Right lobe of liver (tissue), 6 donors: ENCODE results near the gene RNF8. TPM values are rescaled to one million over a fixed set of nuclear protein-coding genes. Genes with fewer than 3 reads are reported as not detected.

ENCODE experiments used
- ATAC-seq, 4 donors: fragments of 200-7000 bp; cut with Tn5 transposase; one replicate each; pipeline ENCODE4 v1.9.1; 2020; ENCODE audit warnings: mild to moderate bottlenecking in 4 of 4, moderate library complexity in 4 of 4
- DNase-seq, 3 donors: peaks; one replicate each; pipeline ENCODE4 v3.0.0-alpha.2; 2020
- H3K27ac ChIP-seq, 3 donors: fragments of 200-600 bp; one replicate each; pipeline ENCODE4 v1.8.0; 2022
- H3K27me3 ChIP-seq, 2 donors: fragments of 200-600 bp; one replicate each; pipeline ENCODE4 v1.8.0; 2022
- H3K36me3 ChIP-seq, 4 donors: fragments of 200-600 bp; sonication (generic) in 1 of 4; one replicate each; pipeline versions ENCODE4 v1.5.1 to v1.8.0; 2017 to 2022; ENCODE audit warnings: control low read depth in 1 of 4
- H3K4me1 ChIP-seq, 4 donors: fragments of 200-600 bp; sonication (generic) in 1 of 4; one replicate each; pipeline versions ENCODE4 v1.5.1 to v1.8.0; 2017 to 2022; ENCODE audit warnings: control low read depth in 1 of 4
- H3K4me3 ChIP-seq, 3 donors: fragments of 200-600 bp; one replicate each; pipeline ENCODE4 v1.8.0; 2022
- H3K9me3 ChIP-seq, 4 donors: fragments of 200-600 bp; sonication (generic) in 1 of 4; one replicate each; pipeline versions ENCODE4 v1.5.1 to v1.8.0; 2017 to 2022; ENCODE audit warnings: control low read depth in 1 of 4
- CTCF ChIP-seq, 4 donors: fragments of 200-600 bp in 3 of 4; fragments of 450-650 bp in 1 of 4; IDR thresholded peaks; one replicate each; pipeline versions ENCODE4 v1.5.1 to v1.8.0; 2016 to 2022; ENCODE audit warnings: antibody characterized with exemption in 4 of 4, mild to moderate bottlenecking in 2 of 4
- POLR2A ChIP-seq: fragments of 450-650 bp; IDR thresholded peaks from one replicate; pipeline ENCODE4 v1.6.1; 2017; ENCODE audit warnings: antibody characterized with exemption, mild to moderate bottlenecking
- WGBS: methylation state at CpG from one replicate; pipeline ENCODE4 v1.1.6; 2018; ENCODE audit warnings: low coverage, low lambda C conversion rate; ENCODE audit not compliant: insufficient coverage; ENCODE audit errors: missing lambda C conversion rate; 5-methylcytosine and 5-hydroxymethylcytosine counted together
- intact Hi-C, 2 donors: fragments of 100-400 bp; cut with DNase I; formaldehyde crosslinking; loops; one replicate each; pipeline versions ENCODE4 v1.11.2 to v1.14.1; 2022
- total RNA-seq, 6 experiments: library from RNA; depleted of rRNA in 2 of 6; stranded (reverse); fragments of >200 nt in 2 of 6; fragmentation: NEBNext Ultra II Directional in 3 of 6; extraction: Animal tissue kit (Norgen Biotek cat#: 25700) in 3 of 6; gene quantifications; one replicate each; pipeline versions ENCODE4 v1.1.0 to v1.2.4, GENCODE V29; 2016 to 2023
- donor health status: DM: no; HTN: yes; CAD: no.
- donor health status: DM: no; HTN: no; CAD: no.
- donor health status: DM: no; HTN: no; CAD: no.
- donor health status: DM: no; HTN: yes; CAD: no.
- donor health status: DM: no; HTN: yes; CAD: no.

RNF8 gene
- total RNA-seq, 6 experiments from 2014 or later: 4.3 to 7.1 (median 6.1) TPM

GRCh38 chr6:37417393-37417792, 63.6 kb downstream of the RNF8 start:
- no peaks in the 10 kb centered on the region for H3K27me3 ChIP-seq
- WGBS: 45% methylated on average over 2 of the region's 2 CpGs
- intact Hi-C loops: no loop called here
- no peaks in the 10 kb centered on the region for H3K9me3 ChIP-seq
- H3K27ac ChIP-seq: no peak overlapping the region
- H3K4me3 ChIP-seq: no peak overlapping the region
- no peak for ATAC-seq
- H3K36me3 ChIP-seq: no peaks in the 10 kb centered on the region
- TF ChIP-seq CTCF (IDR thresholded peaks at IDR 0.05) (no peak), POLR2A (no peak)
- H3K4me1 ChIP-seq: no peaks in the 10 kb centered on the region
- no peak for DNase-seq

GRCh38 chr6:37418722-37419121, 64.9 kb downstream of the RNF8 start:
- no peak for ATAC-seq
- H3K27ac ChIP-seq: no peak overlapping the region
- WGBS: 46% methylated on average over 5 of the region's 5 CpGs
- DNase-seq: no peak
- TF ChIP-seq CTCF (IDR thresholded peaks at IDR 0.05): no peak
- no peak for TF ChIP-seq POLR2A
- no peak overlapping the region for H3K4me3 ChIP-seq
- no peaks in the 10 kb centered on the region for H3K4me1 ChIP-seq
- H3K27me3 ChIP-seq: no peaks in the 10 kb centered on the region
- H3K9me3 ChIP-seq: no peaks in the 10 kb centered on the region
- no peaks in the 10 kb centered on the region for H3K36me3 ChIP-seq
- intact Hi-C loops: no loop called here

- TF ChIP-seq POLR2A: no peak
- TF ChIP-seq CTCF (IDR thresholded peaks at IDR 0.05): no peak
- DNase-seq: no peak
- no peaks in the 10 kb centered on the region for H3K9me3 ChIP-seq
- H3K27me3 ChIP-seq: no peaks in the 10 kb centered on the region
- no peak overlapping the region for H3K4me3 ChIP-seq
- no peaks in the 10 kb centered on the region for H3K4me1 ChIP-seq
- ATAC-seq: no peak
- intact Hi-C loops: no loop called here
- H3K27ac ChIP-seq: no peak overlapping the region
- 67% methylated on average over 4 of the region's 4 CpGs for WGBS
- H3K36me3 ChIP-seq: peaks cover 0 to 4% (median 0%) of the 10 kb centered on the region in 4 donors
Observed at GRCh38 chr6:37426058-37426944, 72.5 kb downstream of the RNF8 start.

GRCh38 chr6:37426945-37427510, 73.2 kb downstream of the RNF8 start:
- no peak for ATAC-seq
- intact Hi-C loops: no loop called here
- Histone ChIP-seq H3K27me3 (no peaks in the 10 kb centered on the region), H3K4me1 (no peaks in the 10 kb centered on the region), H3K27ac (no peak overlapping the region), H3K9me3 (no peaks in the 10 kb centered on the region), H3K36me3 (peaks cover 0 to 4% (median 0%) of the 10 kb centered on the region in 4 donors), H3K4me3 (no peak overlapping the region)
- 75% methylated on average over 5 of the region's 6 CpGs for WGBS
- DNase-seq: no peak
- TF ChIP-seq POLR2A (no peak), CTCF (IDR thresholded peaks at IDR 0.05) (no peak)
